ENCODE data around the gene RUFY3. TPM values are rescaled to one million over a fixed set of nuclear protein-coding genes. Genes with fewer than 3 reads are reported as not detected.

RUFY3 gene
- 10 to 100 TPM; 31.6 to 38.1 (median 33.4) TPM for total RNA-seq
- total RNA-seq (2013), result 70.2 TPM

GRCh38 chr4:70721747-70722146, at the start of gene RUFY3:
TSS of gene RUFY3 (plus strand) at chr4:70721964. CDS start at chr4:70722574, 610 bp downstream.
- Histone ChIP-seq H3K4me1 (ENCODE audit: control insufficient read depth, insufficient read depth, low read length) (peaks cover 2% of the 10 kb centered on the region), H3K27me3 (ENCODE audit: control insufficient read depth, insufficient read depth, low read length) (no peaks in the 10 kb centered on the region), H3K36me3 (ENCODE audit: control insufficient read depth, insufficient read depth, low read length) (no peaks in the 10 kb centered on the region), H3K9me3 (ENCODE audit: control insufficient read depth, insufficient read depth, low read length) (no peaks in the 10 kb centered on the region), H3K4me3 (ENCODE audit: low read length) (no peak within 1 kb of the TSS), H3K27ac (ENCODE audit: low read length) (no peak within 1 kb of the TSS)
- ATAC-seq (no peak), DNase-seq (no peak)
- peak within 1 kb of the TSS in 1 of 2 donors; percentile 38 for H3K27ac Mint-ChIP-seq
- WGBS (ENCODE audit: insufficient coverage), result 82% methylated on average over 3 of the region's 3 CpGs
- peaks cover 8 to 10% of the 10 kb centered on the region in 2 donors for H3K4me1 Mint-ChIP-seq
- intact Hi-C loops (cut with micrococcal nuclease), result no loop called here
- H3K27me3 Mint-ChIP-seq (ENCODE audit: low read depth in 2 of 2), result no peaks in the 10 kb centered on the region
- TF ChIP-seq CTCF (IDR thresholded peaks at IDR 0.05), result no peak
- H3K36me3 Mint-ChIP-seq, result no peaks in the 10 kb centered on the region
- H3K9me3 Mint-ChIP-seq, result no peaks in the 10 kb centered on the region
- H3K4me3 Mint-ChIP-seq, result no peak within 1 kb of the TSS

- Mint-ChIP-seq H3K4me1 (no peaks in the 10 kb centered on the region), H3K4me3 (no peak overlapping the region), H3K36me3 (no peaks in the 10 kb centered on the region), H3K27me3 (ENCODE audit: low read depth in 2 of 2) (peaks cover 10 to 38% of the 10 kb centered on the region in 2 donors), H3K27ac (no peak overlapping the region), H3K9me3 (no peaks in the 10 kb centered on the region)
- no peak for TF ChIP-seq CTCF (IDR thresholded peaks at IDR 0.05)
- no peak for ATAC-seq
- intact Hi-C loops (cut with micrococcal nuclease), result no loop called here
- H3K27ac ChIP-seq (ENCODE audit: low read length), result no peak overlapping the region
- H3K4me3 ChIP-seq (ENCODE audit: low read length), result no peak overlapping the region
- peaks cover 5% of the 10 kb centered on the region for H3K4me1 ChIP-seq (ENCODE audit: control insufficient read depth, insufficient read depth, low read length)
- no peak for DNase-seq
- H3K36me3 ChIP-seq (ENCODE audit: control insufficient read depth, insufficient read depth, low read length), result no peaks in the 10 kb centered on the region
- H3K9me3 ChIP-seq (ENCODE audit: control insufficient read depth, insufficient read depth, low read length), result no peaks in the 10 kb centered on the region
- H3K27me3 ChIP-seq (ENCODE audit: control insufficient read depth, insufficient read depth, low read length), result peaks cover 2% of the 10 kb centered on the region
These were observed 47.6 kb upstream of the RUFY3 start for GRCh38 chr4:70674191-70674590.

GRCh38 chr4:70674731-70675130, 47.0 kb upstream of the RUFY3 start:
- Mint-ChIP-seq H3K9me3 (no peaks in the 10 kb centered on the region), H3K4me1 (no peaks in the 10 kb centered on the region), H3K27me3 (ENCODE audit: low read depth in 2 of 2) (peaks cover 10 to 38% of the 10 kb centered on the region in 2 donors), H3K27ac (no peak overlapping the region), H3K36me3 (no peaks in the 10 kb centered on the region), H3K4me3 (no peak overlapping the region)
- Histone ChIP-seq H3K36me3 (ENCODE audit: control insufficient read depth, insufficient read depth, low read length) (no peaks in the 10 kb centered on the region), H3K9me3 (ENCODE audit: control insufficient read depth, insufficient read depth, low read length) (no peaks in the 10 kb centered on the region), H3K27me3 (ENCODE audit: control insufficient read depth, insufficient read depth, low read length) (peaks cover 2% of the 10 kb centered on the region), H3K27ac (ENCODE audit: low read length) (no peak overlapping the region), H3K4me1 (ENCODE audit: control insufficient read depth, insufficient read depth, low read length) (peaks cover 5% of the 10 kb centered on the region), H3K4me3 (ENCODE audit: low read length) (no peak overlapping the region)
- ATAC-seq (no peak), DNase-seq (no peak)
- intact Hi-C loops (cut with micrococcal nuclease), result no loop called here
- 75% methylated on average over 1 of the region's 1 CpG for WGBS (ENCODE audit: insufficient coverage)
- no peak for TF ChIP-seq CTCF (IDR thresholded peaks at IDR 0.05)

GRCh38 chr4:70676554-70677090, 45.1 kb upstream of the RUFY3 start:
- H3K27me3 Mint-ChIP-seq (ENCODE audit: low read depth in 2 of 2), result peaks cover 4 to 21% of the 10 kb centered on the region in 2 donors
- no peak for ATAC-seq

More at GRCh38 chr4:70676554-70677090, 45.1 kb upstream of the RUFY3 start:
- no peak overlapping the region for H3K27ac Mint-ChIP-seq
- Histone ChIP-seq H3K4me1 (ENCODE audit: control insufficient read depth, insufficient read depth, low read length) (peaks cover 5% of the 10 kb centered on the region), H3K36me3 (ENCODE audit: control insufficient read depth, insufficient read depth, low read length) (no peaks in the 10 kb centered on the region), H3K27ac (ENCODE audit: low read length) (no peak overlapping the region), H3K27me3 (ENCODE audit: control insufficient read depth, insufficient read depth, low read length) (peaks cover 2% of the 10 kb centered on the region), H3K4me3 (ENCODE audit: low read length) (no peak overlapping the region), H3K9me3 (ENCODE audit: control insufficient read depth, insufficient read depth, low read length) (no peaks in the 10 kb centered on the region)
- no peaks in the 10 kb centered on the region for H3K4me1 Mint-ChIP-seq
- TF ChIP-seq CTCF (IDR thresholded peaks at IDR 0.05), result no peak
- no peaks in the 10 kb centered on the region for H3K9me3 Mint-ChIP-seq
- WGBS (ENCODE audit: insufficient coverage), result 89% methylated on average over 6 of the region's 6 CpGs
- no peak for DNase-seq
- no peak overlapping the region for H3K4me3 Mint-ChIP-seq
- H3K36me3 Mint-ChIP-seq, result no peaks in the 10 kb centered on the region
- intact Hi-C loops (cut with micrococcal nuclease), result no loop called here

Data from natural killer cell (primary cell).